Measurements from ENCODE around the gene ZNF654.

DNA sequence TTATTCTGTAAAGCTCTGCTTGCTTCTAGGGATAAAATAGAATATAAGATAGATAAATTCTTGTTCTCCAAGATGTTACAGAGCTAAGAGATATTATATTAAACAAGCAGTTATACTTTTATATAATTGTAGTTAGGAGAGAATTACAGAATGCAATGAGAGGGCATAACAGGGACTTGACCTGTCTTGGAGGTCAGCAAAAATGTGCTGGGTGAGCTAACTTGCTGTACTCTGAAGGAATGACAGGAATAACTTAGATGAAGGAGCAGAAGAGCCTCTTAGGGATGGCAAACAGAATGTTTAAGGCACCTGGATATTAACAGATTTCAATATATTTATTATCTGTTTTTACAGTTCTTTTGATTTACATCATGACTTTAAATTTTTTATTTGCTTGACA is 33.2 kb downstream of the ZNF654 start:
- TF ChIP-seq, protein P1, sequence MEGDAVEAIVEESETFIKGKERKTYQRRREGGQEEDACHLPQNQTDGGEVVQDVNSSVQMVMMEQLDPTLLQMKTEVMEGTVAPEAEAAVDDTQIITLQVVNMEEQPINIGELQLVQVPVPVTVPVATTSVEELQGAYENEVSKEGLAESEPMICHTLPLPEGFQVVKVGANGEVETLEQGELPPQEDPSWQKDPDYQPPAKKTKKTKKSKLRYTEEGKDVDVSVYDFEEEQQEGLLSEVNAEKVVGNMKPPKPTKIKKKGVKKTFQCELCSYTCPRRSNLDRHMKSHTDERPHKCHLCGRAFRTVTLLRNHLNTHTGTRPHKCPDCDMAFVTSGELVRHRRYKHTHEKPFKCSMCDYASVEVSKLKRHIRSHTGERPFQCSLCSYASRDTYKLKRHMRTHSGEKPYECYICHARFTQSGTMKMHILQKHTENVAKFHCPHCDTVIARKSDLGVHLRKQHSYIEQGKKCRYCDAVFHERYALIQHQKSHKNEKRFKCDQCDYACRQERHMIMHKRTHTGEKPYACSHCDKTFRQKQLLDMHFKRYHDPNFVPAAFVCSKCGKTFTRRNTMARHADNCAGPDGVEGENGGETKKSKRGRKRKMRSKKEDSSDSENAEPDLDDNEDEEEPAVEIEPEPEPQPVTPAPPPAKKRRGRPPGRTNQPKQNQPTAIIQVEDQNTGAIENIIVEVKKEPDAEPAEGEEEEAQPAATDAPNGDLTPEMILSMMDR (conservative IDR thresholded peaks at IDR 0.05; ENCODE audit: low read depth in 2 of 2), result no peak
- TF ChIP-seq, protein P2, sequence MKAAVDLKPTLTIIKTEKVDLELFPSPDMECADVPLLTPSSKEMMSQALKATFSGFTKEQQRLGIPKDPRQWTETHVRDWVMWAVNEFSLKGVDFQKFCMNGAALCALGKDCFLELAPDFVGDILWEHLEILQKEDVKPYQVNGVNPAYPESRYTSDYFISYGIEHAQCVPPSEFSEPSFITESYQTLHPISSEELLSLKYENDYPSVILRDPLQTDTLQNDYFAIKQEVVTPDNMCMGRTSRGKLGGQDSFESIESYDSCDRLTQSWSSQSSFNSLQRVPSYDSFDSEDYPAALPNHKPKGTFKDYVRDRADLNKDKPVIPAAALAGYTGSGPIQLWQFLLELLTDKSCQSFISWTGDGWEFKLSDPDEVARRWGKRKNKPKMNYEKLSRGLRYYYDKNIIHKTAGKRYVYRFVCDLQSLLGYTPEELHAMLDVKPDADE (IDR thresholded peaks at IDR 0.05), result no peak
- TF ChIP-seq JUNB (IDR thresholded peaks at IDR 0.05; ENCODE audit: unreplicated experiment), result no peak
- TF ChIP-seq, protein P3, sequence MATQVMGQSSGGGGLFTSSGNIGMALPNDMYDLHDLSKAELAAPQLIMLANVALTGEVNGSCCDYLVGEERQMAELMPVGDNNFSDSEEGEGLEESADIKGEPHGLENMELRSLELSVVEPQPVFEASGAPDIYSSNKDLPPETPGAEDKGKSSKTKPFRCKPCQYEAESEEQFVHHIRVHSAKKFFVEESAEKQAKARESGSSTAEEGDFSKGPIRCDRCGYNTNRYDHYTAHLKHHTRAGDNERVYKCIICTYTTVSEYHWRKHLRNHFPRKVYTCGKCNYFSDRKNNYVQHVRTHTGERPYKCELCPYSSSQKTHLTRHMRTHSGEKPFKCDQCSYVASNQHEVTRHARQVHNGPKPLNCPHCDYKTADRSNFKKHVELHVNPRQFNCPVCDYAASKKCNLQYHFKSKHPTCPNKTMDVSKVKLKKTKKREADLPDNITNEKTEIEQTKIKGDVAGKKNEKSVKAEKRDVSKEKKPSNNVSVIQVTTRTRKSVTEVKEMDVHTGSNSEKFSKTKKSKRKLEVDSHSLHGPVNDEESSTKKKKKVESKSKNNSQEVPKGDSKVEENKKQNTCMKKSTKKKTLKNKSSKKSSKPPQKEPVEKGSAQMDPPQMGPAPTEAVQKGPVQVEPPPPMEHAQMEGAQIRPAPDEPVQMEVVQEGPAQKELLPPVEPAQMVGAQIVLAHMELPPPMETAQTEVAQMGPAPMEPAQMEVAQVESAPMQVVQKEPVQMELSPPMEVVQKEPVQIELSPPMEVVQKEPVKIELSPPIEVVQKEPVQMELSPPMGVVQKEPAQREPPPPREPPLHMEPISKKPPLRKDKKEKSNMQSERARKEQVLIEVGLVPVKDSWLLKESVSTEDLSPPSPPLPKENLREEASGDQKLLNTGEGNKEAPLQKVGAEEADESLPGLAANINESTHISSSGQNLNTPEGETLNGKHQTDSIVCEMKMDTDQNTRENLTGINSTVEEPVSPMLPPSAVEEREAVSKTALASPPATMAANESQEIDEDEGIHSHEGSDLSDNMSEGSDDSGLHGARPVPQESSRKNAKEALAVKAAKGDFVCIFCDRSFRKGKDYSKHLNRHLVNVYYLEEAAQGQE (IDR thresholded peaks at IDR 0.05; ENCODE audit: unreplicated experiment), result no peak
- no peak for TF ChIP-seq POLR2AphosphoS5 (IDR thresholded peaks at IDR 0.05; ENCODE audit: low read depth)
